Panc1 (cell line): ENCODE data around the gene LAMB4. TPM values are rescaled to one million over a fixed set of nuclear protein-coding genes. Genes with fewer than 3 reads are reported as not detected.
A peak's percentile ranks its signal among the peaks of the same experiment; 100 is the strongest.
"Not testable (repeated sequence)": the region's sequence is repeated elsewhere in the genome, so short reads cannot be mapped to it uniquely, and the experiment has no call there.

Experiments
- ATAC-seq: fragments of 200-7000 bp; cut with Tn5 transposase; 2 replicates; pipeline ENCODE4 v1.9.1; 2020; ENCODE audit warnings: mild to moderate bottlenecking, moderate library complexity
- BruUV-seq: library from RNA; stranded (reverse); fragments of 400-500 nt; replicated peaks from 2 replicates; lab custom pipeline; 2021; lab: Mats Ljungman, UMichigan
- CTCF ChIA-PET: fragments of 300-600 bp; sonication (Branson Sonifier 250); formaldehyde crosslinking; loops from one replicate; lab custom pipeline; 2022; ENCODE audit warnings: antibody characterized with exemption; lab: Charles Lee
- POLR2A ChIA-PET: fragments of 300-600 bp; sonication (Branson Sonifier 250); formaldehyde crosslinking; loops from one replicate; lab custom pipeline; 2022; ENCODE audit warnings: antibody characterized with exemption; lab: Charles Lee
- DNase-seq: peaks from one replicate; pipeline ENCODE4 v3.0.0-alpha.2; 2010; ENCODE audit warnings: low read depth, low spot score
- H3K27ac ChIP-seq: 2 replicates; pipeline ENCODE4 v1.5.1; 2011; ENCODE audit warnings: mild to moderate bottlenecking, low read length, inconsistent platforms
- H3K27me3 ChIP-seq: fragments of 200-500 bp; sonication (Bioruptor generic); 2 replicates; pipeline ENCODE4 v1.6.0; 2014; ENCODE audit warnings: low read length, inconsistent platforms; ENCODE audit not compliant: control insufficient read depth, insufficient read depth
- H3K36me3 ChIP-seq: fragments of 200-500 bp; sonication (Bioruptor generic); 2 replicates; pipeline ENCODE4 v1.5.1; 2014; ENCODE audit warnings: inconsistent platforms, mild to moderate bottlenecking, low read length, moderate library complexity; ENCODE audit not compliant: control insufficient read depth, insufficient read depth
- H3K4me1 ChIP-seq: 2 replicates; pipeline ENCODE4 v1.5.1; 2011; ENCODE audit warnings: inconsistent platforms, mild to moderate bottlenecking, low read length, moderate library complexity; ENCODE audit not compliant: control insufficient read depth, insufficient read depth
- H3K4me3 ChIP-seq, 2 experiments: 2 replicates each; pipeline ENCODE4 v1.5.1; 2011 to 2012; ENCODE audit warnings: low read depth in 2 of 2, low read length in 2 of 2, mild to moderate bottlenecking in 2 of 2, inconsistent platforms in 1 of 2, moderate library complexity in 1 of 2
- H3K9me3 ChIP-seq: fragments of 200-500 bp; sonication (Bioruptor generic); 2 replicates; pipeline ENCODE4 v1.5.1; 2014; ENCODE audit warnings: low read depth, mild to moderate bottlenecking, inconsistent platforms, low read length, moderate library complexity; ENCODE audit not compliant: control insufficient read depth, insufficient read depth
- POLR2AphosphoS5 ChIP-seq: IDR thresholded peaks from 2 replicates; pipeline ENCODE4 v1.6.1; 2012; ENCODE audit warnings: mild to moderate bottlenecking, low read depth, low read length, moderate library complexity
- SIN3A ChIP-seq: IDR thresholded peaks from 2 replicates; pipeline ENCODE4 v1.6.1; 2012; ENCODE audit warnings: low read depth, mild to moderate bottlenecking, low read length, moderate library complexity, borderline replicate concordance; ENCODE audit not compliant: insufficient read depth
- TCF7L2 ChIP-seq: IDR thresholded peaks from 2 replicates; pipeline ENCODE4 v1.6.1; 2011; ENCODE audit warnings: mild to moderate bottlenecking, low read depth, low read length, inconsistent platforms
- in situ Hi-C: cut with HindIII; loops from 2 replicates; pipeline ENCODE4 v1.10.0; 2016; ENCODE audit warnings: low sequenced_read_pairs, low pct_unique_long_range_greater_than_20kb
- intact Hi-C: fragments of 100-400 bp; cut with micrococcal nuclease; formaldehyde crosslinking; loops from one replicate; pipeline ENCODE4 v1.10.0; 2022; ENCODE audit not compliant: unreplicated experiment
- total RNA-seq: library from RNA; stranded (reverse); gene quantifications from one replicate; pipeline ENCODE4 v1.2.1, GENCODE V29; 2021; ENCODE audit not compliant: unreplicated experiment
- TF ChIP-seq, protein P1 (sequence below), 2 experiments: IDR thresholded peaks; 2 replicates each; pipeline ENCODE4 v1.6.1; 2011 to 2012; ENCODE audit warnings: low read depth in 2 of 2, control low read depth in 1 of 2, low read length in 1 of 2, mild to moderate bottlenecking in 1 of 2, moderate library complexity in 1 of 2; ENCODE audit not compliant: insufficient read depth in 1 of 2
- TF ChIP-seq, protein P2 (sequence below): fragments of 450-650 bp; IDR thresholded peaks from 2 replicates; pipeline ENCODE4 v1.5.1; 2017; ENCODE audit warnings: mild to moderate bottlenecking

LAMB4 gene
- total RNA-seq, 1 experiment from 2014 or later = not detected

DNA sequence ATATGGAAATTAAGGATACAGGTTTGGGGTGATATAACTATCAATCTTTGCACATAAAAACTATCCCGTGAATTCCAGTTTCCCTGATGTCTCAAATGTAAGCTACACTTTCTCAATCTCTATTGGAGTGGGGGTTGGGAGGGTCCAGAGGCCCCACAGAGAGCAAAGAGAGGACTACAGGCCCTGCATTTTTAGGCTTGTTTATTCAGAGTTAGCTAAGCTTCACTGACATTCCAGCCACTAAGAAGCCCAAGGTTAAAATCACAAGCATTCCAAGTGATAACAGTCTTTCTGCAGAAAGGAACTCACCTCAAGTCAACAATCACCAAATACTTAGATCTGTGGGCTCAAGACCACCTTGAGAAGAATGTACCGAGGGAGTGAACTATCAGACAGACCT lies 95.6 kb downstream of the LAMB4 start:
- DNase-seq = no peak
- Histone ChIP-seq H3K27ac (no peak overlapping the region), H3K4me3 (no peak overlapping the region), H3K4me1 (no peaks in the 10 kb centered on the region), H3K36me3 (no peaks in the 10 kb centered on the region), H3K9me3 (no peaks in the 10 kb centered on the region), H3K27me3 (no peaks in the 10 kb centered on the region)
- BruUV-seq = no TSS peak
- intact Hi-C loops (no loop called here), in situ Hi-C loops (no loop called here)
- no peak for ATAC-seq
- ChIA-PET CTCF (no interaction called here), POLR2A (no interaction called here)
- TF ChIP-seq, protein P1, sequence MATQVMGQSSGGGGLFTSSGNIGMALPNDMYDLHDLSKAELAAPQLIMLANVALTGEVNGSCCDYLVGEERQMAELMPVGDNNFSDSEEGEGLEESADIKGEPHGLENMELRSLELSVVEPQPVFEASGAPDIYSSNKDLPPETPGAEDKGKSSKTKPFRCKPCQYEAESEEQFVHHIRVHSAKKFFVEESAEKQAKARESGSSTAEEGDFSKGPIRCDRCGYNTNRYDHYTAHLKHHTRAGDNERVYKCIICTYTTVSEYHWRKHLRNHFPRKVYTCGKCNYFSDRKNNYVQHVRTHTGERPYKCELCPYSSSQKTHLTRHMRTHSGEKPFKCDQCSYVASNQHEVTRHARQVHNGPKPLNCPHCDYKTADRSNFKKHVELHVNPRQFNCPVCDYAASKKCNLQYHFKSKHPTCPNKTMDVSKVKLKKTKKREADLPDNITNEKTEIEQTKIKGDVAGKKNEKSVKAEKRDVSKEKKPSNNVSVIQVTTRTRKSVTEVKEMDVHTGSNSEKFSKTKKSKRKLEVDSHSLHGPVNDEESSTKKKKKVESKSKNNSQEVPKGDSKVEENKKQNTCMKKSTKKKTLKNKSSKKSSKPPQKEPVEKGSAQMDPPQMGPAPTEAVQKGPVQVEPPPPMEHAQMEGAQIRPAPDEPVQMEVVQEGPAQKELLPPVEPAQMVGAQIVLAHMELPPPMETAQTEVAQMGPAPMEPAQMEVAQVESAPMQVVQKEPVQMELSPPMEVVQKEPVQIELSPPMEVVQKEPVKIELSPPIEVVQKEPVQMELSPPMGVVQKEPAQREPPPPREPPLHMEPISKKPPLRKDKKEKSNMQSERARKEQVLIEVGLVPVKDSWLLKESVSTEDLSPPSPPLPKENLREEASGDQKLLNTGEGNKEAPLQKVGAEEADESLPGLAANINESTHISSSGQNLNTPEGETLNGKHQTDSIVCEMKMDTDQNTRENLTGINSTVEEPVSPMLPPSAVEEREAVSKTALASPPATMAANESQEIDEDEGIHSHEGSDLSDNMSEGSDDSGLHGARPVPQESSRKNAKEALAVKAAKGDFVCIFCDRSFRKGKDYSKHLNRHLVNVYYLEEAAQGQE (IDR thresholded peaks at IDR 0.05; ENCODE audit: insufficient read depth in 1 of 2, low read depth in 2 of 2, low read length in 1 of 2) = no peak
- TF ChIP-seq TCF7L2 (no peak), SIN3A (no peak), POLR2AphosphoS5 (no peak)
- TF ChIP-seq, protein P2, sequence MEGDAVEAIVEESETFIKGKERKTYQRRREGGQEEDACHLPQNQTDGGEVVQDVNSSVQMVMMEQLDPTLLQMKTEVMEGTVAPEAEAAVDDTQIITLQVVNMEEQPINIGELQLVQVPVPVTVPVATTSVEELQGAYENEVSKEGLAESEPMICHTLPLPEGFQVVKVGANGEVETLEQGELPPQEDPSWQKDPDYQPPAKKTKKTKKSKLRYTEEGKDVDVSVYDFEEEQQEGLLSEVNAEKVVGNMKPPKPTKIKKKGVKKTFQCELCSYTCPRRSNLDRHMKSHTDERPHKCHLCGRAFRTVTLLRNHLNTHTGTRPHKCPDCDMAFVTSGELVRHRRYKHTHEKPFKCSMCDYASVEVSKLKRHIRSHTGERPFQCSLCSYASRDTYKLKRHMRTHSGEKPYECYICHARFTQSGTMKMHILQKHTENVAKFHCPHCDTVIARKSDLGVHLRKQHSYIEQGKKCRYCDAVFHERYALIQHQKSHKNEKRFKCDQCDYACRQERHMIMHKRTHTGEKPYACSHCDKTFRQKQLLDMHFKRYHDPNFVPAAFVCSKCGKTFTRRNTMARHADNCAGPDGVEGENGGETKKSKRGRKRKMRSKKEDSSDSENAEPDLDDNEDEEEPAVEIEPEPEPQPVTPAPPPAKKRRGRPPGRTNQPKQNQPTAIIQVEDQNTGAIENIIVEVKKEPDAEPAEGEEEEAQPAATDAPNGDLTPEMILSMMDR = no peak

DNA sequence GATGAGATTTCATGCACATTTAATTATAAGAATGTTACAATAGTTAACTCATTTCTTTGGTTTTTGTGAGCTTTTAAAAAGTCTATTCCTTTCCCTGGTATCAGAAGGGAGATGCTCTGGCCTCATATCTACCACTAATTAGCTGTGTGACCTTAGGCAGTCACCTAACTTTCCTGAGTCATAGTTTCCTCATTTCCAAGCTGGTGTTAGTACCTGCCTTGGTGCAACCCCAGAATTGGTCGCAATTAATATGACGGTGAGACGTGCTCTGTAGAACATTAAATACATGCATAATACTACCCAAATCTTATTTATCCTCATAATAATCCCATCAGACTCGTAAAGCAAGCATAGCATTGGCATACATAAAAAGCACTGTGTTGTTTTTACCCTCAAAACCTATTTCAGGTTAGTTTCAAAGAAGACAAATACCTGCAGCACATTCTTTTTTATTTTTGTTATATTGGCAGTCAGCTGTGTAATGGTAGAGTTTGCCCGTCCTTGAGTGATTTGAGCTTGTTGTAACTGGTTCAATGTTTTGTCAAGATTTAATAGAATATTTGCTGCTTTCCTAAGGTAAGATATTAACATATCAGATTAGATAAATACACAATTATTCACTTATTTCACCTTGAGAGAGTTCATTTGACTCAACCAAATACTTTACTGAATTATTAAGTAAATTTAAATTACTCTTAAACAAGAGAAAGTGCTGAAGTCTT lies 96.2 kb downstream of the LAMB4 start:
- H3K4me3 ChIP-seq = no peak overlapping the region
- no peak overlapping the region for H3K27ac ChIP-seq
- no peaks in the 10 kb centered on the region for H3K9me3 ChIP-seq
- CTCF ChIA-PET = no interaction called here
- no TSS peak for BruUV-seq
- DNase-seq (no peak), ATAC-seq (no peak)
- in situ Hi-C loops (no loop called here), intact Hi-C loops (no loop called here)
- POLR2A ChIA-PET = interaction anchor here (0.6 kb wide), 1 partner anchor 53 kb away, joined by 3 read pairs; no protein-coding TSS in a partner anchor
- no peak for TF ChIP-seq POLR2AphosphoS5
- TF ChIP-seq, protein P1 (IDR thresholded peaks at IDR 0.05; ENCODE audit: insufficient read depth in 1 of 2, low read depth in 2 of 2, low read length in 1 of 2) = no peak
- TF ChIP-seq, protein P2 = no peak
- no peak for TF ChIP-seq TCF7L2
- no peak for TF ChIP-seq SIN3A
- no peaks in the 10 kb centered on the region for H3K4me1 ChIP-seq
- no peaks in the 10 kb centered on the region for H3K27me3 ChIP-seq
- H3K36me3 ChIP-seq = no peaks in the 10 kb centered on the region

DNA sequence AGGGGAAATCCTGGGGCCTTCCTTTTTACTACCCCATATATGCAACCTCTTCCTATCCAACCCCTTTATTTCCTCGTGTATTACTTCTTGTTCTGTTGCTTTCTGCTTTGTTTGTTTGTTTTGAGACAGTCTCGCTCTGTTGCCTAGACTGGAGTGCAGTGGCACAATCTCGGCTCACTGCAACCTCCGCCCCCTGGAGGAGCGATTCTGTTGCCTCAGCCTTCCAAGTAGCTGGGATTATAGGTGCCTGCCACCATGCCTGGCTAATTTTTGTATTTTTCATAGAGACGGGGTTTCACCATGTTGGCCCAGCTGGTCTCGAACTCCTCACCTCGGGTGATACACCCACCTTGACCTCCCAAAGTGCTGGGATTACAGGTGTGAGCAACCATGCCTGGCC lies 96.9 kb downstream of the LAMB4 start:
- H3K36me3 ChIP-seq, in situ Hi-C loops, CTCF ChIA-PET, intact Hi-C loops, H3K4me3 ChIP-seq, H3K9me3 ChIP-seq, H3K27ac ChIP-seq, H3K27me3 ChIP-seq, H3K4me1 ChIP-seq, DNase-seq, BruUV-seq, POLR2A ChIA-PET: not testable (repeated sequence)
- peak; percentile 65; the same call in 1 of the 2 replicates for ATAC-seq
